Keratinocyte (primary cell): ENCODE data around the gene NMNAT2. TPM values are rescaled to one million over a fixed set of nuclear protein-coding genes. Genes with fewer than 3 reads are reported as not detected.

Experiments used
- DNase-seq: peaks from one replicate; pipeline ENCODE4 v3.0.0-alpha.2; 2011; ENCODE audit warnings: low read depth, missing footprints, low spot score
- FAIRE-seq: peaks from 2 replicates; lab custom pipeline; 2011; peaks lifted over from hg19 to GRCh38; lab: Jason Lieb, UNC
- H2AFZ ChIP-seq: 2 replicates; pipeline ENCODE4 v1.6.0; 2012; ENCODE audit warnings: low read length, control low read depth, inconsistent platforms; ENCODE audit not compliant: control insufficient read depth
- H3K27ac ChIP-seq: 2 replicates; pipeline ENCODE4 v1.5.1; 2011; ENCODE audit warnings: low read length; ENCODE audit not compliant: control insufficient read depth, insufficient read depth
- H3K27me3 ChIP-seq: 3 replicates; pipeline ENCODE4 v1.6.0; 2011; ENCODE audit warnings: low read length; ENCODE audit not compliant: control insufficient read depth, insufficient read depth; ENCODE audit errors: extremely low read depth
- H3K36me3 ChIP-seq, 2 experiments: 2 replicates in 1 of 2; 3 replicates in 1 of 2; pipeline ENCODE4 v1.5.1; 2011; ENCODE audit warnings: low read length in 2 of 2, mild to moderate bottlenecking in 1 of 2; ENCODE audit not compliant: control insufficient read depth in 2 of 2, insufficient read depth in 2 of 2; ENCODE audit errors: extremely low read depth in 1 of 2
- H3K4me1 ChIP-seq: 3 replicates; pipeline ENCODE4 v1.5.1; 2011; ENCODE audit warnings: low read length; ENCODE audit not compliant: control insufficient read depth, insufficient read depth; ENCODE audit errors: extremely low read depth
- H3K4me2 ChIP-seq: 3 replicates; pipeline ENCODE4 v1.6.0; 2011; ENCODE audit warnings: low read depth, low read length; ENCODE audit not compliant: control insufficient read depth, insufficient read depth; ENCODE audit errors: extremely low read depth
- H3K4me3 ChIP-seq, 3 experiments: fragments of 200-600 bp in 1 of 3; sonication (generic) in 1 of 3; 2 replicates in 2 of 3; 3 replicates in 1 of 3; pipeline ENCODE4 v1.5.1; 2011 to 2016; ENCODE audit warnings: low read length in 3 of 3, mild to moderate bottlenecking in 3 of 3, control low read depth in 2 of 3, inconsistent platforms in 1 of 3, low read depth in 1 of 3, mixed read lengths in 1 of 3, mixed run types in 1 of 3, moderate library complexity in 1 of 3; ENCODE audit not compliant: control insufficient read depth in 2 of 3, insufficient read depth in 2 of 3; ENCODE audit errors: extremely low read depth in 1 of 3
- H3K79me2 ChIP-seq: 2 replicates; pipeline ENCODE4 v1.6.0; 2012; ENCODE audit warnings: low read length; ENCODE audit not compliant: control insufficient read depth, insufficient read depth
- H3K9ac ChIP-seq: 3 replicates; pipeline ENCODE4 v1.6.0; 2011; ENCODE audit warnings: low read length; ENCODE audit not compliant: control insufficient read depth, insufficient read depth; ENCODE audit errors: extremely low read depth
- H3K9me1 ChIP-seq: 3 replicates; pipeline ENCODE4 v1.6.0; 2011; ENCODE audit warnings: low read length; ENCODE audit not compliant: control insufficient read depth, insufficient read depth; ENCODE audit errors: extremely low read depth
- H3K9me3 ChIP-seq: 2 replicates; pipeline ENCODE4 v1.5.1; 2012; ENCODE audit warnings: low read depth, low read length; ENCODE audit not compliant: control insufficient read depth
- H4K20me1 ChIP-seq: 3 replicates; pipeline ENCODE4 v1.6.0; 2011; ENCODE audit warnings: low read length; ENCODE audit not compliant: control insufficient read depth, insufficient read depth; ENCODE audit errors: extremely low read depth
- EZH2 ChIP-seq: IDR thresholded peaks from one replicate; pipeline ENCODE4 v1.6.1; 2012; ENCODE audit warnings: inconsistent platforms, mild to moderate bottlenecking, low read length, moderate library complexity
- dilution Hi-C: fragments of 300-500 bp; cut with MboI; formaldehyde crosslinking; loops from one replicate; pipeline ENCODE4 v1.7.0; 2020; ENCODE audit warnings: low sequenced_read_pairs; ENCODE audit not compliant: extremely low pct_ligation_motif_present
- polyA plus RNA-seq, 5 experiments: library from polyadenylated mRNA; depleted of rRNA in 3 of 5; stranded (reverse) in 3 of 5; stranded (forward) in 1 of 5; unstranded in 1 of 5; fragments of >200 nt; gene quantifications; 1 replicate in 1 of 5; 2 replicates in 3 of 5; 3 replicates in 1 of 5; pipeline versions ENCODE4 v1.2.1 to v1.2.3, GENCODE V29; 2011 to 2012; ENCODE audit warnings: missing spikeins in 2 of 5, low read depth in 1 of 5, low replicate concordance in 1 of 5
- TF ChIP-seq, protein P1 (sequence below), 3 experiments: IDR thresholded peaks in 1 of 3; conservative IDR thresholded peaks in 1 of 3; optimal IDR thresholded peaks in 1 of 3; 2 replicates in 2 of 3; 3 replicates in 1 of 3; pipeline versions ENCODE3 to v1.5.1; 2011; ENCODE audit warnings: low read length in 3 of 3, mild to moderate bottlenecking in 3 of 3, moderate library complexity in 2 of 3, control low read depth in 1 of 3, inconsistent platforms in 1 of 3; ENCODE audit not compliant: insufficient read depth in 2 of 3; ENCODE audit errors: extremely low read depth in 1 of 3

Gene NMNAT2
- polyA plus RNA-seq, 1 donor (not counting 4 experiments of a cell fraction or from before 2014, with no cell fraction given) = 0.72 TPM

DNA sequence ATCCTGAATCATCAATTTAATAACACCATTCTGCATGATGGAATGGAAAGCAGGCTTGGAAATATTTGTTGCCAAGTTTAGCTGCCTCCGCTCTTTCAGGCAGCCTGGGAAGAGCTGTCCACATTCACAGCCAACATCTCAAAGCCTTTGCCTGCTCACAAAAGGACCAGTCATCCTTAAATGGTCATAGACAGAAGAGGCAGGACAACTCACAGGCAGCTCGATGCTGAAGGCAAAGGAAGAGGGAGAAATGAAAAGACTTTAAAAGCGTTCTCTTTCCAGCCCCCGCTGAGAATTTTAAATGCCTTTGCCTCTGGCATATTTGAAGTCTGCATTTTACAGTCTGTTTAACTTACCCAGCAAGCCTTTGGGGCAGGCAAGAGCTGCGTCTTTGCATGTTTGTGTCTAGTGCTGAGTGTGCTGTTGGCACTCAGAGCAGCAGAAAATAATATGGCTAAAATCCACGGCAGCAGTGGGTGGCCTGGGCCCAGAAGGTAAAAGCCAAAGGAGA is 68.9 kb downstream of the NMNAT2 start:
- H3K4me2 ChIP-seq = no peak overlapping the region
- peaks cover 16% of the 10 kb centered on the region for H3K27me3 ChIP-seq
- H2AFZ ChIP-seq = no peak overlapping the region
- H4K20me1 ChIP-seq = no peaks in the 10 kb centered on the region
- no peaks in the 10 kb centered on the region for H3K9me1 ChIP-seq
- no peak overlapping the region for H3K4me3 ChIP-seq
- TF ChIP-seq, protein P1, sequence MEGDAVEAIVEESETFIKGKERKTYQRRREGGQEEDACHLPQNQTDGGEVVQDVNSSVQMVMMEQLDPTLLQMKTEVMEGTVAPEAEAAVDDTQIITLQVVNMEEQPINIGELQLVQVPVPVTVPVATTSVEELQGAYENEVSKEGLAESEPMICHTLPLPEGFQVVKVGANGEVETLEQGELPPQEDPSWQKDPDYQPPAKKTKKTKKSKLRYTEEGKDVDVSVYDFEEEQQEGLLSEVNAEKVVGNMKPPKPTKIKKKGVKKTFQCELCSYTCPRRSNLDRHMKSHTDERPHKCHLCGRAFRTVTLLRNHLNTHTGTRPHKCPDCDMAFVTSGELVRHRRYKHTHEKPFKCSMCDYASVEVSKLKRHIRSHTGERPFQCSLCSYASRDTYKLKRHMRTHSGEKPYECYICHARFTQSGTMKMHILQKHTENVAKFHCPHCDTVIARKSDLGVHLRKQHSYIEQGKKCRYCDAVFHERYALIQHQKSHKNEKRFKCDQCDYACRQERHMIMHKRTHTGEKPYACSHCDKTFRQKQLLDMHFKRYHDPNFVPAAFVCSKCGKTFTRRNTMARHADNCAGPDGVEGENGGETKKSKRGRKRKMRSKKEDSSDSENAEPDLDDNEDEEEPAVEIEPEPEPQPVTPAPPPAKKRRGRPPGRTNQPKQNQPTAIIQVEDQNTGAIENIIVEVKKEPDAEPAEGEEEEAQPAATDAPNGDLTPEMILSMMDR (optimal IDR thresholded peaks at IDR 0.05 in 1 of 3, IDR thresholded peaks at IDR 0.05 in 1 of 3, conservative IDR thresholded peaks at IDR 0.05 in 1 of 3; ENCODE audit: extremely low read depth in 1 of 3, insufficient read depth in 2 of 3, low read length in 3 of 3) = no peak
- no peak for TF ChIP-seq EZH2
- H3K79me2 ChIP-seq = no peaks in the 10 kb centered on the region
- dilution Hi-C loops = no loop called here
- no peaks in the 10 kb centered on the region for H3K4me1 ChIP-seq
- no peaks in the 10 kb centered on the region for H3K36me3 ChIP-seq
- FAIRE-seq = peak; percentile 49
- DNase-seq = no peak
- no peak overlapping the region for H3K27ac ChIP-seq
- H3K9me3 ChIP-seq = no peaks in the 10 kb centered on the region
- no peak overlapping the region for H3K9ac ChIP-seq

DNA sequence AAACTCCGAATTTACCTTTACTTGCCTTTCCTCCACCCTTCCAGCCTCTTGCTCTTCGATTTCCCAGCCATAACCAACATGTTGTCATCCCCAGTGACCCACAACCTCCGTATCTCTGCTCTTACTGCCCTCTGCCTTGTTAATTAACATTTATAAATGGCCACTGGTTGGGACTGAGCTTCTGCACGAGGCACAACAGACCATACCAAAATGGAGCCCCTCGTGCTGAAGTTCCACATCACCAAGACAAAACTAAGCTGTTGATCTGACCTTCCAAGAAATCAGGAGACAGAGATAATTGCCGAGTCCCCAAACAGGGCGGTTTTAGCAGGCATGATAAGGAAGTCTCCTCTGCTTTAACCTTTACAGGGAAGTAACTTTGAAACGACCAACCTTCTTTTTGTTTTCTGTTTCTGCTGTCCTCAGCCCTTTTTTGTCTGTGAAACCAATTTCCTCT is 71.9 kb downstream of the NMNAT2 start:
- TF ChIP-seq EZH2 = no peak
- TF ChIP-seq, protein P1 (optimal IDR thresholded peaks at IDR 0.05 in 1 of 3, IDR thresholded peaks at IDR 0.05 in 1 of 3, conservative IDR thresholded peaks at IDR 0.05 in 1 of 3; ENCODE audit: extremely low read depth in 1 of 3, insufficient read depth in 2 of 3, low read length in 3 of 3) = no peak
- Histone ChIP-seq H4K20me1 (no peaks in the 10 kb centered on the region), H3K9me1 (no peaks in the 10 kb centered on the region), H3K4me2 (no peak overlapping the region), H3K27me3 (peaks cover 16% of the 10 kb centered on the region), H3K9me3 (no peaks in the 10 kb centered on the region), H3K27ac (no peak overlapping the region), H2AFZ (no peak overlapping the region), H3K4me3 (no peak overlapping the region), H3K79me2 (no peaks in the 10 kb centered on the region), H3K9ac (no peak overlapping the region), H3K4me1 (no peaks in the 10 kb centered on the region), H3K36me3 (no peaks in the 10 kb centered on the region)
- DNase-seq = no peak
- no peak for FAIRE-seq
- dilution Hi-C loops = no loop called here
